IPS-20b (cell line): ENCODE data around the gene UHRF1.
"Not testable (repeated sequence)": the region's sequence is repeated elsewhere in the genome, so short reads cannot be mapped to it uniquely, and the experiment has no call there.

Experiments
- H3K27ac ChIP-seq: one replicate; pipeline ENCODE4 v1.5.1; 2013; ENCODE audit warnings: low read length
- H3K27me3 ChIP-seq: 2 replicates; pipeline ENCODE4 v1.6.1; 2013; ENCODE audit warnings: mild to moderate bottlenecking, low read length, inconsistent platforms; ENCODE audit not compliant: insufficient read depth
- H3K36me3 ChIP-seq: 2 replicates; pipeline ENCODE4 v1.6.1; 2013; ENCODE audit warnings: low read depth, mild to moderate bottlenecking, inconsistent platforms, low read length, moderate library complexity; ENCODE audit not compliant: insufficient read depth
- H3K4me1 ChIP-seq: 2 replicates; pipeline ENCODE4 v1.6.1; 2013; ENCODE audit warnings: mild to moderate bottlenecking, control low read depth, inconsistent platforms, low read length, moderate library complexity; ENCODE audit not compliant: insufficient read depth
- H3K4me3 ChIP-seq: 2 replicates; pipeline ENCODE4 v1.5.1; 2013; ENCODE audit warnings: mild to moderate bottlenecking, low read length, inconsistent platforms
- H3K9ac ChIP-seq: 2 replicates; pipeline ENCODE4 v1.6.1; 2013; ENCODE audit warnings: low read depth, mild to moderate bottlenecking, inconsistent platforms, low read length, moderate library complexity
- H3K9me3 ChIP-seq: 2 replicates; pipeline ENCODE4 v1.6.1; 2013; ENCODE audit warnings: mild to moderate bottlenecking, low read depth, low read length, inconsistent platforms; ENCODE audit not compliant: insufficient read depth

UHRF1 gene

GRCh38 chr19:4968462-4969291 is 59.4 kb downstream of the UHRF1 start, which contains the start of gene KDM4B:
TSS of gene KDM4B (plus strand) at chr19:4969113. CDS start at chr19:5032891, 63,778 bp downstream.
- H3K27ac ChIP-seq: no peak within 1 kb of the TSS
- H3K36me3 ChIP-seq: no peaks in the 10 kb centered on the region
- peak within 1 kb of the TSS; percentile 70; the same call in 1 of the 2 replicates for H3K9ac ChIP-seq
- no peaks in the 10 kb centered on the region for H3K9me3 ChIP-seq
- peaks cover 15% of the 10 kb centered on the region; the same call in 1 of the 2 replicates for H3K27me3 ChIP-seq
- H3K4me3 ChIP-seq: peak within 1 kb of the TSS; percentile 74
- H3K4me1 ChIP-seq: peaks cover 15% of the 10 kb centered on the region; the same call in 1 of the 2 replicates

GRCh38 chr19:4969292-4969771 is 60.0 kb downstream of the UHRF1 start:
- Histone ChIP-seq H3K36me3 (no peaks in the 10 kb centered on the region), H3K9me3 (no peaks in the 10 kb centered on the region), H3K4me3 (peak overlapping the region; percentile 74), H3K4me1 (peaks cover 15% of the 10 kb centered on the region; the same call in 1 of the 2 replicates), H3K9ac (peak overlapping the region; percentile 70; the same call in 1 of the 2 replicates), H3K27ac (no peak overlapping the region), H3K27me3 (peaks cover 15% of the 10 kb centered on the region; the same call in 1 of the 2 replicates)

- Histone ChIP-seq H3K27me3 (peaks cover 15% of the 10 kb centered on the region; the same call in 1 of the 2 replicates), H3K9me3 (no peaks in the 10 kb centered on the region), H3K36me3 (no peaks in the 10 kb centered on the region), H3K4me1 (peaks cover 15% of the 10 kb centered on the region; the same call in 1 of the 2 replicates), H3K9ac (peak overlapping the region; percentile 70; the same call in 1 of the 2 replicates), H3K4me3 (peak overlapping the region; percentile 74), H3K27ac (no peak overlapping the region)
Measured at GRCh38 chr19:4969772-4970531, 60.7 kb downstream of the UHRF1 start.

GRCh38 chr19:4970558-4971423 is 61.5 kb downstream of the UHRF1 start:
- peak overlapping the region; percentile 64; the same call in 1 of the 2 replicates for H3K9ac ChIP-seq
- H3K4me3 ChIP-seq: peak overlapping the region; percentile 74
- H3K9me3 ChIP-seq: no peaks in the 10 kb centered on the region
- H3K27ac ChIP-seq: no peak overlapping the region
- H3K4me1 ChIP-seq: peaks cover 15% of the 10 kb centered on the region; the same call in 1 of the 2 replicates
- H3K36me3 ChIP-seq: no peaks in the 10 kb centered on the region
- peaks cover 15% of the 10 kb centered on the region; the same call in 1 of the 2 replicates for H3K27me3 ChIP-seq

- Histone ChIP-seq H3K27me3 (peaks cover 15% of the 10 kb centered on the region; the same call in 1 of the 2 replicates), H3K4me1 (peaks cover 15% of the 10 kb centered on the region; the same call in 1 of the 2 replicates), H3K9me3 (no peaks in the 10 kb centered on the region), H3K4me3 (peak overlapping the region; percentile 74), H3K27ac (no peak overlapping the region), H3K36me3 (no peaks in the 10 kb centered on the region), H3K9ac (peak overlapping the region; percentile 64; the same call in 1 of the 2 replicates)
Measured at GRCh38 chr19:4971424-4971793, 62.1 kb downstream of the UHRF1 start.

GRCh38 chr19:4971816-4972495 is 62.7 kb downstream of the UHRF1 start:
- Histone ChIP-seq H3K27ac (no peak overlapping the region), H3K4me3 (no peak overlapping the region; the same call in 1 of the 2 replicates), H3K9ac (no peak overlapping the region), H3K36me3 (no peaks in the 10 kb centered on the region), H3K9me3 (no peaks in the 10 kb centered on the region), H3K27me3 (peaks cover 15% of the 10 kb centered on the region; the same call in 1 of the 2 replicates), H3K4me1 (peaks cover 15% of the 10 kb centered on the region; the same call in 1 of the 2 replicates)

GRCh38 chr19:4972509-4973230 is 63.4 kb downstream of the UHRF1 start:
- peaks cover 15% of the 10 kb centered on the region; the same call in 1 of the 2 replicates for H3K27me3 ChIP-seq
- H3K4me3 ChIP-seq: no peak overlapping the region
- H3K36me3 ChIP-seq: no peaks in the 10 kb centered on the region
- no peak overlapping the region for H3K9ac ChIP-seq
- H3K4me1 ChIP-seq: peaks cover 15% of the 10 kb centered on the region; the same call in 1 of the 2 replicates
- H3K9me3 ChIP-seq: no peaks in the 10 kb centered on the region
- H3K27ac ChIP-seq: no peak overlapping the region

- no peak overlapping the region for H3K4me3 ChIP-seq
- H3K27ac ChIP-seq: no peak overlapping the region
- H3K4me1 ChIP-seq: peaks cover 15% of the 10 kb centered on the region; the same call in 1 of the 2 replicates
- H3K27me3 ChIP-seq: peaks cover 9% of the 10 kb centered on the region; the same call in 1 of the 2 replicates
- no peak overlapping the region for H3K9ac ChIP-seq
- H3K36me3 ChIP-seq: no peaks in the 10 kb centered on the region
- H3K9me3 ChIP-seq: no peaks in the 10 kb centered on the region
Measured at GRCh38 chr19:4974880-4975469, 65.7 kb downstream of the UHRF1 start.

- H3K27ac ChIP-seq, H3K27me3 ChIP-seq, H3K9me3 ChIP-seq, H3K4me3 ChIP-seq, H3K36me3 ChIP-seq, H3K4me1 ChIP-seq, H3K9ac ChIP-seq: not testable (repeated sequence)
Measured at GRCh38 chr19:4975601-4976000, 66.3 kb downstream of the UHRF1 start.
